HG02870 (cell line): Measurements from ENCODE around the gene BBS9.
A peak's percentile ranks its signal among the peaks of the same experiment; 100 is the strongest.
"Not testable (repeated sequence)": the region's sequence is repeated elsewhere in the genome, so short reads cannot be mapped to it uniquely, and the experiment has no call there.

Source experiments
- ATAC-seq: cut with Tn5 transposase; IDR thresholded peaks from one replicate; pipeline ENCODE4 v1.9.1; 2021; ENCODE audit warnings: mild to moderate bottlenecking, moderate library complexity; ENCODE audit not compliant: unreplicated experiment

Gene BBS9

GRCh38 chr7:33423646-33424020 is 294.3 kb downstream of the BBS9 start:
- ATAC-seq: peak; percentile 96

DNA sequence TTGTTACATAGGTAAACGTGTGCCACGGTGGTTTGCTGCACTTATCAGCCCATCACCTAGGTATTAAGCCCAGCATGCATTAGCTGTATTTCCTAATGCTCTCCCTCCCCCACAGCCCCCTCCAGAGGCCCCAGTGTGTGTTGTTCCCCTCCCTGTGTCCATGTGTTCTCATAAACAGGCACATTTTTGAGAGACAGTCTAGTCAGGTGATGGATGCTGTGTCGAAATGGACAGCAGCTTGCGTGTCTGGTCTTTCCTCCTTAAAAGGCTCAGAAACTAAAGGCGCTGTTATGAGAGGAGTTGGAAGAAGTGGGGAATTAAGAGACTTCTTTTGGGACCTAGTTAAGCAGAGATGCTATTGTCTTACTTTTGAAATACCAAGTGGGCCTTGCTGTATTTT is 296.0 kb downstream of the BBS9 start:
- ATAC-seq: no peak

DNA sequence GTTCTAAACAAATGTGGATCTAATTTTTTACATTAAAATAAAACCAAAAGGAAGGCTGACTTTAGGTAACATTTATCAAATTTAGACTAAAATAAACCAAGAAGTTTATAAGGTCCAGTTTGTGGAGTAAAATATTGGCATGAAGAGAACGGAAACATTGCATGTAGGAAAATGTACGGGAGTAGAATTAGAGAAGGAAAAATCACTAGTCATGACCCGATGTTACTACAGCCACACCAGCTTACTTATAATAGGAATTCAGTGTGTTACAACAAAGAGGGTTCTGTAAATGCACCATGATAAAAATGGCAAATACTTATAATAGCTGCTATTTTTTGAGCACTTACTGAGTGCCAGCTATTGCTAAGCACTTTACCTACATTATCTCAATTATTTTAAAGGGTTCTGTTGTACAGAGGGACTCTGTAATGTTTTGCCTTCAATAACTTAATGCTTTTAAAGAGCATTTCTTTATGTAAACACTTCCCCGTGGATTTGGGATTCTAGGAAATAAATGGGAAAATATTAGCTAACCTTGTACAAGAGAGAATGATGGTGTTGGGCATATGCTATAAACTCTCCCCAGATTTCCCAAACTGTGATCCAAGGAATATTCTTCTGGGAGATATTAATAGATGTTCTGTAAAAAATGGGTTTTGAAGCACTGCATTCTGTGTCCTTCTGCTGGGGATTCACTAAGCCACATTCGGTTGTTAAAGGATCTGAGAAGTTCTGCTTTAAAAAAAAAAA is 296.7 kb downstream of the BBS9 start:
- no peak for ATAC-seq

DNA sequence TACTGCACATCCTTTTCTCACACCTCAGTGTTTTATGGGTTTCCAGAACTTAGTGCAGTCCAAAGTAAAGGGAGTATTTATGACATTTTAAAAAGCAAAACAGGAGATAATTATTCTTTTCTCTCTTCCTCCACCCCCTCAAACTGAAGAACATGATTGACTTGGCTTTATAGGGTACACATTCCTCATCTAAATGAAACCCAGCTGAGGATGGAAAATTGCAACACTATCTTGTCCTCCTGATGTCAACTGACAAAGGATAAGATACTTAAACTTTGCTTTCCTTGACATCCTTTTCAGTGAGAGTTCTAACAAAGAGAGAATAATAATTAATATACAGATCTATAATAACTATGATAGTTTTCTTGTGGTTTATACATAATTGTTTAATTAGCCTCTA is 299.1 kb downstream of the BBS9 start:
- no peak for ATAC-seq

DNA sequence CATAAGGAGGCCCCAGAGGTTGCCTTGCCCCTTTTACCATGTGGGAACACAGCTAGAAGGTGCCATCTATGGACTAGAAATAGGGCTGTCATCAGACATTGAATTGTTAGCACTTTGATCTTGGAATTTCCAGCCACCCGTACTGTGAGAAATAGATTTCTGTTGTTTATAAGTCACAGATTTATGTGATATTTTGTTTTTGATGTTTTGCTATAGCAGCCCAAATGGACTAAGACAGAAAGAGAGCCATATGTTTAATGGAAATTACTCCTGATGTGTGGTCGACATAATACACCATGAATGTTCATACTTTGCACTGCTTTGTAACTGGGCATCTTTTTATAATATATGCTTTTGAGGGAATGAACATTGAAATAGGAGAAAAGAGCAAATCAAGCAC is 302.2 kb downstream of the BBS9 start:
- ATAC-seq: no peak

- no peak for ATAC-seq
Measured at GRCh38 chr7:33432821-33433220, 303.5 kb downstream of the BBS9 start.

DNA sequence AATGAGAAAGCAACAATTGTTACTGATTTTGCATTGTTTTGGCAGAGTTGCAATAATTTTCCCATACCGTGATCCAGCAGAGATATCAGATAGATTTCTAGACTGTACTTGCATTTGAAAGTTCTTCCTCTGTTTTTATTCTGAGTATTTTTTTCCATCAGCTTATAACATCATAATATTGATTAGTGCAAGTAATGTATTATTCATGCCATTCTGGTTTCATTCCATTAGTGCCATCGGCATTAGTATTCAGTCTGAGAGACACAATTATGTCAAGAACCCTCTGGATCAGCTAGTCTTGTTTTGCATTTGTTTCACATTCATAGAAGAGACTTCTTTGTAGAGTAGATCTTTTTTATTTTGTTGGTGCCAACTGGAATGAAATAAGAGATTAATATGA is 304.0 kb downstream of the BBS9 start:
- ATAC-seq: no peak

DNA sequence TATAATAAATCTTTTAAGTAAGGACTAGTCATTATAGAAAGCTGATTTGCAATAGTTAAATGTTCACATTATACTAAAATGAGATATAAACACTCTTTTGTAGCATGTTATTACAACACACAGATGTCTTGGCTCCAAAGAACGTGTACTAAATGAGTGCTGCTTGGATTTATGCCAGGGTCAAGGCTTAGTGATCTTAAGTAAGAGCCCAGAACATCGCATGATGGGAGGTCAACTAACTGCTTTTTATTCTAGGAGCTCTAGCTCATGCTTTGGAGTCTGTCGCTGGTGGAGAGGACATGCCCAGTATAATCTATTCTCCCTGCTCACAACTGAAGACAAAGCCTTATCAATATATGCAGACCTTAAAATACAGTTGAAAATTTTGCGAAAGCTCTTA is 315.1 kb downstream of the BBS9 start:
- ATAC-seq: no peak

GRCh38 chr7:33446551-33446950 is 317.2 kb downstream of the BBS9 start:
- no peak for ATAC-seq

- ATAC-seq: no peak
Measured at GRCh38 chr7:33448035-33448434, 318.7 kb downstream of the BBS9 start.

DNA sequence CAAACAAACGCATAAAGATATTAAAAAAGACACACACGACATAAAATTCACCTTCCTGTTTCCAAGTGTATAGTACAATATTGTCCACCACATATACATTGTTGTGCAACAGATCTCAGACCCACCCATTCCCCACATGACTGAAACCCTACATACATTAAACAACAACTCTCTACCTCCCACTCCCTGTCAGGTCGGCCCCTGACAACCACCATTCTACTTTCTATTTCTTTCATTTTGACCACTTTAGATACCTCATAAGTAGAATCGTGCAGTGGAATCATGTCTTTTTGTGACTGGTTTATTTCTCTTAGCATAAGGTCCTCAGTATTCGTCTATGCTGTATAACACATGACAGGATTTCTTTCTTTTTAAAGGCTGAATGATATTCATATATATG is 320.5 kb downstream of the BBS9 start:
- ATAC-seq: no peak

- ATAC-seq: no peak
Measured at GRCh38 chr7:33452805-33453502, 323.6 kb downstream of the BBS9 start.

DNA sequence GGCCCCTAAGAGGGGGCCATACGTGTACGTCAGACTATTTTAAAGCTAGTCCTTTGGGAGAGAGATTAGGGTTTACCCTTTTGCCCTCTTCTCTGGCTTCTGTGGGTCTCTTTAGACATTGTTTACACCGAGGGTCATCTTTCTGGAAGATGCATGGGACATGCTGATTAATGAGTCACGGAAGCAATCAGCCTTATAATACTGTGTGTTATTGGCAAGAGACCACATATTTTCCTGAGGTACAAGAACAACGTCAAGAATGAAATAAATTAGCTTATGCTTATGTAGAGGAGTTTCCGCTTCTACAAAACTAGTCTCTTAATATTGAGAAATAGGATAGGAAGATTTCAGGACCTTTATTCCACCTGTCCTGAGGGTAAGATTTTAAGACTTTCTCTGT is 327.7 kb downstream of the BBS9 start:
- ATAC-seq: no peak

- no peak for ATAC-seq
Measured at GRCh38 chr7:33458581-33458980, 329.2 kb downstream of the BBS9 start.

DNA sequence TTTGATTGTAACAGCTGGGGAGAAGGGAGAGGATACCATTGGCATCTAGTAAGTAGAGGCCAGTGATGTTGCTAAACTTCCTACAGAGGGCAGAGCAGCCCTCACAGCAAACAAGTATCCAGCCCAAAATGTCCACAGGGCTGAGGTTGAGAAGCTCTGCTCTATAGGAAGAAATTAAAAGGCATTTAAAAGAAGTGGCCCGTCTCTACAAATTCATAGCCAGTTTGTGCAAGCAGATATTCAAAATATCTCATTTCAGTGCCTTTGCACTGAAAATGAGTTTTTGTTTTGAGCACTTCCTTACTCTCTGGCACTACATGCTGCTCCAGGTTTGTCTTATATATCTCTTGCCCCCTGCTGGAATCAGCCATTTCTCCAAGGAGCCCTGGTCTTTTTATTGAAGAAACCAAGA is 330.0 kb downstream of the BBS9 start:
- peak; percentile 67 for ATAC-seq

DNA sequence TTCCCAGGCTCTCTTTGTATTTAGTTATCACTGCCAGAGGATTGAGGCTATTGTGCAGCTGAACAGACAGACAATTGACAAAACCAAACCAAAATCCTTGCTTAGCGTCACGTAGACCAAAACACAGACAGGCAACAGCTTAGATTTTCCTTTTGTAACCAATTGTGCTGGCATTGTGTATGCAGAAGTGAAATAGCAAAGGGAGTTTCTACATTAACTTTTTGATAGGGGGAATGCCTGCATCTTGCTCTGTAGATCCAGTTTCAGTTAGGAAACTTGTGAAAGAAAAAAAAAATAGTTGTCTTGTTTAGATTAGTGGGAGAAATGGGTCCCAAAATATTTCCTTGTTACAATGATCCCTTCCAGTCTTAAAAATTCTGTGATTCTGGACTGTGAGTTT is 333.8 kb downstream of the BBS9 start:
- no peak for ATAC-seq

DNA sequence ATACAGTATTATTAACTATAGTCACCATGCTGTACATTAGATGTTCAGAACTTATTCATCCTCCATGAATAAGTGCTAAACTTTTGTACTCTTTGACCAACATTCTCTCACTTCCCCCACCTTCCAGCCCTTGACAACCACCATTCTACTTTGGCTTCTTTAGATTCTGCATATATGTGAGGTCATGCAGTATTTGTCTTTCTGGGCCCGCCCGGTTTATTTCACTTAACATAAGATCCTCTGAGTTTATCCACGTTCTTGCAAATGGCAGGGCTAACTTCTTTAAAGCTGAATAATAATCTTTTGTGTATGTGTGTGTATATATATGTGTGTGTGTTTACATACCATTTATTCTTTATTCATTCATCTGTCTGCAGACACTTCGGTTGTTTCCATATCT is 336.8 kb downstream of the BBS9 start:
- no peak for ATAC-seq

DNA sequence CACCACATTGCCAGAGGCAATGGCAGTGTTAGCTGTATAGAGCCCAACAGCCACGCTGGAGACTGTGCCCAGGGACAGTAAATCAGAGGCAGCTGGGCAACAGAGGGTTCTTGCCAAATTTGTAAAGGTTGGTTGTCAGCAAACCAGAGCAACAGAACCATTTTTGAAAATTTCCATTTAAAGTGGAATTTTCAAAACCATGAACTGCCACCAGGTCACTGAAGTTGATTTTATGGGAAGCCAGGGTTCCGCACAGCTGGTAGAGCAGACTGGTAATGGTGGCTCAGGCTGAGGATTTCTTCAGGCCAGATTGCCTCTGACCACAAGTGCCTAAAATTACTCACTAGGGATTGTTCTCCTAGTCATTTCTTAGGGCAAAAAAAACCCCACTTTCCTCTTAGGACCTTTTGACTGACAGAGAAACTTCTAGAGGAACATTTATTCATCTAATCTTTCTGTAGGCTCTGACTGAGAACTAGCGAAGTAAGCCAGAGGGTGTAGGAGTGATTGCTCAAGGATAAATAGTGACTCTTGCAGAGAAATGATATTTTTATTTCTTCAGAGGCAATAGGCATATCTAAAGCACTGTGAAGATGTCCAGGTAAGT is 342.4 kb downstream of the BBS9 start:
- ATAC-seq: peak; percentile 88

DNA sequence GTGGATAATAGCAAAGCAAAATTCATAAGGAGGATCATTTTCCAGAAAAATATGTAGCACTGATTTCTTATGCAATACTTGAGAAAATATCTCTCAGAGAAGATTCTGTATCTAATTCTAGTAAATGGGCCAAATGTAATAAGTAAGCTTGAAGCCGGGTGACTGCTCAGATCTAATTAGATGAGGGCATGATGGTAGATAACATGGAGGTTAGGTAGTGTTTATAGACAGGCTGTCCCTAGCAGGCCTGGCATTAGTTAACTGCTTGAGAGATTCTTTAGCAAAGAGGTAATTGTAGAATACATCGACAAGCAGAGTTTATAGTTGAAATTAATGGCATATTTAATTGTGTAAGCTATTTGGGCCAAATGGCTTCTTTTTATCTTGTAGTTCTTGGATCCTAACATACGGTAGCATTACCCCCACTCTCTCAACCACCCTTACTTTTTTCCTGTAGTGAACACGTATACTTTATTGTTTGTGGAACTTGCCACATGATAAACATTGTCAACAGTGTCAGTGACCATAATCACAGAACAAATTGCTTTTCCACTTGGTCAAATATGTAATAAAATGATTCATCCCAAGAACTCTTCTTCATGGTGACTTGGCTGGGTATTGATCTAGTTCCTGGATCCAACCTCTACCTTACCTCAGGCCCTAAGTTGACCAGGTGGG is 343.1 kb downstream of the BBS9 start:
- ATAC-seq: no peak

DNA sequence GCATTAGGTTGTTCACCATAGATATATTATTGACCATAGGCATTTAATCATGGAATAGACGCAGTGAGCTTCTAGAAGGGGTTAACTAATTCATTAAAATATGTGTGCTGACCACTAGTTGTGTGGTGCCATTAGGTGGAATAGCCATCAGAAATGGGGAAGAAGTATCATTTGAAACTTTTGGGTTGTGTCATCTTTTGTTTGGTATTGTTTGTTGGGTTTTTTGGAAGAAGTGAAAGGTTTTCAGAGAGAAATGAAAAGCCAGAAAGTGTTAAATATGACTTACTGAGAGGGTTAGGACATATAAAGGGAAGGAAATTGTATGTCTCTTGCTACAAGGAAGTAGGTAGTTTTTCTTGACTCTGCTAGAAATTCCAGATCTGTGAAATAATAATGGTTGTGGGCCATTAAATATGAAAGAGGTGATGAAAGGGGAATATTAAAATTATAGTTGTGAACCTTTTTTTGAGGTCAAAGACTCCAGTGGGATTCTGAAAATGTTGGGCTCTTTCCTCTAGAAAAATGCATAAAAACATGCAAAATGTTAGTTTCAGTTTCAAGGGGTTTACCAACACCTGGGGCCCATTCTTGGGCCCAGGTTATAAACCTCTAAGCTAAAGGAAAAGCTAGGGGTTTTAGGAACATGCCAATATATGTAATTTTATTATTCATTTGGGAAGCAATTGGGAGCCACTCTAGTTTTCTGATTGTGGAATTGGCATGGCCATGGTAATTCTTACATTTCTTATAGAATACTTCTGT is 348.5 kb downstream of the BBS9 start:
- ATAC-seq: no peak

GRCh38 chr7:33484476-33484875 is 355.1 kb downstream of the BBS9 start:
- ATAC-seq: not testable (repeated sequence)
